AML-193 (cell line): ENCODE results near the gene TEX12.
"Not testable (repeated sequence)": the region's sequence is repeated elsewhere in the genome, so short reads cannot be mapped to it uniquely, and the experiment has no call there.

Experiments
- DNase-seq, 2 experiments: peaks; one replicate each; lab custom pipeline; 2025; lab: John Stamatoyannopoulos, UW

Gene TEX12, protein sequence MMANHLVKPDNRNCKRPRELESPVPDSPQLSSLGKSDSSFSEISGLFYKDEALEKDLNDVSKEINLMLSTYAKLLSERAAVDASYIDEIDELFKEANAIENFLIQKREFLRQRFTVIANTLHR

GRCh38 chr11:112167145-112167544 lies at the start of gene TEX12:
TSS of gene TEX12 (plus strand) at chr11:112167372. CDS start at chr11:112169269, 1,897 bp downstream.
- DNase-seq = no peak

- DNase-seq = no peak
These were observed 49.0 kb upstream of the TEX12 start for GRCh38 chr11:112118176-112118575.

- no peak for DNase-seq
These were observed 45.1 kb upstream of the TEX12 start for GRCh38 chr11:112121981-112122615.

DNA sequence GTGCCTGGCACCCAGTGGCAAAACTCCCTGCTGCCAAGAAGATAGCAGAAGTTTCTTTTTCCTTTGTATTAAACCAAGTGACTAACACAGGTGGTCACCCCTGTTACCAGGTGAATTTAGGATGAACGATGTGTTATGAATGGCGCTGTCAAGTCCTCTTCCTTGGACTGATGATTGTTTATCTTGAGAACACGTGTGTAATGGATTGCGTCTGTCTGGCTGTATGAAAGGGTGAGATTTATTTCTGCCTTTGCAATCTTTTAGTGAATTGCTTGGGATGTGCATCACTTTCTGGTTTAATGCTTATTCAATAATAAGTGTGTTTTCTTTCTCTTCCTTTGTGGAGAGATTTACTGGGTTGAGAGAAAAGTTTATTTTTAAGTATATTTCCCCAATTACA lies 44.0 kb upstream of the TEX12 start:
- no peak for DNase-seq

GRCh38 chr11:112127056-112127455 lies 40.1 kb upstream of the TEX12 start:
- no peak for DNase-seq

DNA sequence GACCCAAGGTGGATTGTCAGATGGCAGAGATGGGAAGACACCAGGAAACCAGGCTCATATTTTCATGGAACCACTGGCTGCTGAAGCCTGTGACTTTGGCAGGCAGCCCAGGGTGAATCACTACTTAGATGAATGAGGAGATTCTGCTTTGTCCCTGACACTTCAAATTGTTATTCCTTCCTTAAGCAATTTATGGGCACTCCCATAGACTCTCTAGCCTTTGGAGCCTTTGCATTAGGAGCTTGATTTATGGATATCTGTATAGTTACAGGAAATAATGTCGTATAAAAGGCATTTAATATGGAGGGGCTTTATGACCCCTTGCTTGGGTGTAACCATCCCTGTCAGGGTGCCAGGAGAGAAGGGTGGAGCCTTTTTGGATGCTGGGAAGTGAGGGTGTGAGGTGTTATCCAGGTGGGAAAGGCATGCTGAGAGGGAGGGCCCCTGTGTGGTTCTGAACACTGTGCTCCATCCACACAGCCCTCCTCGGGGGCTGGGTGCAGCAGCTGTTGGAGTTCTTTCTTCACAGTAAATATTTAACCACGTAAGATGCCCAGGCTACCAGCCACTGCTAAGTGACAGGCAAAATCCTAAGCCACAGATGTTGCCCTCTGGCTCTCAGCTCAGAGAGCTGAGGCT lies 38.6 kb upstream of the TEX12 start:
- no peak for DNase-seq

GRCh38 chr11:112129656-112130055 lies 37.5 kb upstream of the TEX12 start:
- DNase-seq = peak; percentile 63 to 70

DNA sequence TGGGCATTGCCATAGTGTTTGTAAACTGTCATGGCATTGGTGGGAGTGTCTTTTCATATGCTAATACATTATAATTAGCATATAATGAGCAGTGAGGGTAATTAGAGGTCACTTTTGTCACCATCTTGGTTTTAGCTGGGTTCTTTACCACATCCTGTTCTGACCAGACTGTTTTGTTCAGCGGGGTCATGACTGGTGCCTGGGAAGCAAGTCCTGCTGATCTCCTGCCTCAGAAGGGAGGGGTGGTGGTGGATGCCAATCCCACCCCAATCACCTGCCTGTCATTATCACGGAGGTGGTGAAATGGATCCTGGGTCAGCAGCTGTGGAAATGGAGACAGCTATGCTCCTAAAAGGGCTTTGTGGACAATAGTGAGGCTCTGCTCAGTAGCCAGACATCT lies 34.4 kb upstream of the TEX12 start:
- no peak for DNase-seq

DNA sequence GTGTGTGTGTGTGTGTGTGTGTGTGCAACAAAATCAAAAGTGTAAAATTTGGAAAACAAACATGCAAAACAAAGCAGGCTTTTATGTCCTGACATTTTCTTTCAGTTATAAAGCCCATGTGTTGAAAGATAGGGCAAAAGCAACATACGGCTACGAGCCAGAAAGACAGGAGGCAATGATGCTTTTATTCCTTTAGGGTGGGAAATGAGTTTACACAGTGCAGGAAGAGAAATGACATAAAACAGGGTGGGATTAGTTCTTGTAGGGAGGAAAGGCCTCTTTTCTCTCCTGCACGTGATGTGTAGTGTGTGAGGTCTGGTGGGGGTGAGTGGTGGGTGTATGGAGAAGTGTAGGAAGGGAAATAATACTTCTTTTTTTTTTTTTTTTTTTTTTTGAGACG lies 32.7 kb upstream of the TEX12 start:
- no peak for DNase-seq

DNA sequence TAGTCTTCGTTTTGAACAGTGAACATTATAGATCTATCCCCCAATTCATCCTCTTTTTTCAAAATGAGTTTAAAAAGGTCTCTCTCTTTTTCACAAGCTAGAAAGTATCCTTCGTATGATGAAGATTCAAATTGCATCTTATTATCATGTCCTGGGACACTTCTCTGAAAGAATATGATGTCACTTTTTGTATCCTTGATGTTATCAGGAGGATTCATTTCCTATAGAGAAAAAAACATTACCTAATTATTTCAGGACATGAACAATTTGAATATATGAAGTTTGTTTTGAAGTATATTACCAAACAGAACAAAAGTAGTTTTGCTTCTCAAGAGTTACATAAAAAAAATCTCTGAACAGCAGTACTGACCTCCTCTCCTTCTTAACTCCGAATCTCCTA lies 23.6 kb upstream of the TEX12 start:
- DNase-seq = no peak

DNA sequence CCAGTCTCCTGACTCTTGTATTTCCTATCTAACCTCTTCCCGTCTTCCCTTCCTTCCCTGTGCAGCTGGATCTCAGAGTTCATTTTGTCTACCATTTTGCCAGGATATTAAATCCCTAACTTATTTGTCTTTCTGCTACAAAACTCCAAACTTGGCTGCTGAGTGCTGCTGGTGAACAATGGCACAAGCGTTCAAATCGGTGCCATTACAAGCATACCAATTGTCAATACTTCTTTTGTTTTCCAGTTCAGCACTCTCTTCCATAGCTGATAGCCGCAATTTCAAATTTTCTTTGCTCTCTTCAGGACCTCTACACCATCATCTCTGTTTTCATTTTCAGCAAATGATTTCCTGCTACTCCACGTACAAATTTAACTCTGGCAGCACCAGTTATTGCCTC lies 16.7 kb upstream of the TEX12 start:
- DNase-seq = no peak

GRCh38 chr11:112156153-112156955 lies 10.8 kb upstream of the TEX12 start:
- no peak for DNase-seq

DNA sequence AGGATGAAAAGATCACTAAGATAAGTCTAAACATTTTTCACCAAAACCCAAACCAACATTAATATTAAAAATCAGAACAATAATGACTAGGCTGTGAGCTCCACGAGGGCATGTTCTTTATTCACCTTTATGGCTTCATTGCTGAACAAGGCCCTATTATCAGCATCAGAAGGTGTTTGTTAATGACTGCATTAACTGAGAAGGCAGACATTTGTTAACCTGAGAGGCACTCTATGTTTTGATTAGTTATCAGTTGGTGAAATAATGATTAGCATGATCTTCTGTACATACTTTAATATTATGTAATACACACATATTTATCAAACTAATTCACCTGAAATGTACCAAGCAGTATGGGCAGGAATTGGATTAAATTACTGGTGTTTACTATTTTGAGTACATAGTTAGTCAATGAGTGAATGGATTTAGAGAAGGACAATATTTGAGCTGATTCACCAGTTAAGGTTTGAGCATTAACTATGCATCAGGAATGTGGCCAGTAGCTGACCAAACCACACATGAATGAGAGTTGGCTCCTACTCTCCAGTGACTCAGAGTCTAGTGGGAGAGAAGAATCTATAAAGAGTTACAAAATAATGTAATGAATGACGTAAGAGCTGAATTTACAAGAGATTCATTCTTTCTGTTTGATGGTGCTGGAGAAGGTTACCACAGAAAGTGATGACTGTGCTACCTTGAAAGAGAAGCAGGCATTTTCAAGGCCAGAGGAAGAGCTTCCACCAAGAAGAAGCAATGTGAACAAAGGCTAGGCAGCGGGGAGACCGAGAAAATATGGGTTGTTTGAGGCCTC lies 10.0 kb upstream of the TEX12 start:
- peak; percentile 77 to 83 for DNase-seq

- peak; percentile 68 to 70 for DNase-seq
These were observed 7.8 kb upstream of the TEX12 start for GRCh38 chr11:112159098-112160065.

- DNase-seq = peak in 1 of 2 experiments; percentile 11
These were observed 6.9 kb upstream of the TEX12 start for GRCh38 chr11:112160091-112160848.

DNA sequence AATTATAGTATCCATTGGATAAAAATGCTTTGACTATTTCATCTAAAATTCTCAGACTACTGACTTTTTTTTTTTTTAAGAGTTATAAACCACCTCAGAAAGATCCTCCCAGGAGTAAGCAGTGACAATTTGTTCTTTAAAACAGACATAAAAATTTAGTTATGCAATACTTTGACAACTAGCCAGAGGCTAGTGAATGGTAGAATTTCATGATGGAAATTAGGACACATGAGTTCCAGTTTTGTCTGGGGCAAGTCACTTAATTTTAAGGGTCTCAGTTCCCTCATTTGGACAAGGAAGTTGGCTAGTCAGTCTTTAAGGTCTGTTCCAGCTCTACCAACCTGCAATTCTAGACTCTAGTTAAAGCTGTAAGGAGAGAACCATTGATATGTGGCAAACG lies 6.2 kb upstream of the TEX12 start:
- peak; percentile 48 to 68 for DNase-seq

DNA sequence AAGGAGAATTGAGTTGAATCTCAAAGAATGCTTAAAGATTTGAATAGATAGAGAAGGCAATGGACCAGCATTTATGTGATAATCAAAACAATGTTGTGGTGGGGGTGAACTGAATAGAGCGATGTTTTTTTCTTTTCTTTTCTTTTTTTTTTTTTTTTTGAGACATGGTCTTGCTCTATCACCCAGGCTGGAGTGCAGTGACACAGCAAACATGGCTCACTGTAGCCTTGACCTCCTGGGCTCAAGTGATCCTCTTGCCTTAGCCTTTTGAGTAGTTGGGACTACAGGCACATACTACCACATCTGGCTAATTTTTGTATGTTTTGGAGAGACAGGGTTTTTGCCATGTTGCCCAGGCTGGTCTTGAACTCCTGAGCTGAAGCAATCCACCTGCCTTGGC lies 5.0 kb upstream of the TEX12 start:
- not testable (repeated sequence) for DNase-seq

DNA sequence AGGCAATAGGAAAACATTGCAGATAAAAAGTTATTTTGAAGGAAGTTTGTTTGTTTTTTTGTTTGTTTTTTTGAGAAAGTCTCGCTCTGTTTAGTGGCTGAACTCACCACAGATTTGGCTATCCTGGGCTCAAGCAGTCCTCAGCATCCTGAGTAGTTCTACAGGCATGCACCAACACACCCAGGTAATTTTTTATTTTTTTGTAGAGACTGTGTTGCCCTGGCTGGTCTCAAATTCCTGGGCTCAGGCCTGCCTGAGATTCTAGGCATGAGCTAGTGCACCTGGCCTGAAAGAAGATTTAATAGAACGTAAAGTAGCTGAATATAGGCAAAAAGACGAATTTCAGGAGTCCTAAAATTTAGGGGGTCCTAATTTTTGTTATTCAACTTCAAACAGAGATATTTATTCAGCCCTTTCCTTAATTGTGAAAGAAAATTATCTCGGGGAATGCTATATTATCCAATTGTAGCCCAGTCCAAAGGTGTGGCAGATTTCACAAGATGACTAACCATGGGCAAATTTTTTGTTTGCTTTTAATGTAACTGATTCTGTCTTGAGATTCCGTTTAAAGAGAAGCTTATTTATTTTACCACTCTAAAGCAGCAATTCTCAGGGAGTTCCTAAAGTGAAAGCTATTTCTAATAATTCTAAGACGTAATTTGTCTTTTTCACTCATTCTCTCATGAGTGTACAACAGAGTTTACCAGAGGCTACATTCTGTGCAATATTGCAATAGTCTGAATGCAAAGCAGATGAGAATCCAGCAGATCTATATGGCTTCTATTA lies 4.2 kb upstream of the TEX12 start:
- no peak for DNase-seq
